Measurements from ENCODE around the gene DDAH1.

The DDAH1 gene

DNA sequence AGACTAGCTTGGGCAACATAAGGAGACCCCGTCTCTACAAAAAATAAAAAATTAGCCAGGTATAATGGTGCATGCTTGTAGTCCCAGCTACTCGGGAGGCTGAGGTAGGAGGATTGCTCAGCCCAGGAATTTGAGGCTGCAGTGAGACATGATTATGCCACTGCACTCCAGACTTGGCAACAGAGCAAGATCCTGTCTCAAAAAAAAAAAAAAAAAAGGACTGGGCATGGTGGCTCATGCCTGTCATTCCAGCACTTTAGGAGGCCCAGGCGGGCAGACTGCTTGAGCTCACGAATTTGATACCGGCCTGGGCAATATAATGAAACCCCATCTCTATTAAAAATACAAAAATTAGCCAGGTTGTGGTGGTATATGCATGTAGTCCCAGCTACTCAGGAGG, 141.2 kb downstream of the DDAH1 start:
- no peak for DNase-seq

DNA sequence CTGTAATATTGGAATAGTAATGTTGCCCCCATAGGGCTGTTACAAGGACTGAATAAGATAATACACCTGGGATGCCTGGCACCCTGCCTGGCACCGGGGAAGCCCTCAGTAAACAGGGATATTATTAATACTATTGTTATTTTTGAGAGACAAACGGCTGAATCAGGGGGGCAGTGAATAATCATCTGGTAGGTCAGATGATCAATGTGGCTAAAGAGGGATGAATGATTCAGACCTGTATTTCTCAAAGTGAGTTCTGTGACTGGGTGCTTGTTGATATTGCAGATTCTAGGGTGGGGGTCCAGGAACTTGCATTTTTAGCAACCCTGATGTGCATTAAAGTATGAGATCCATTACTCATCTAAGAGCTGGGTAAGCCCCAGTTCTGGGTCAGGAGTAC, 142.3 kb downstream of the DDAH1 start:
- DNase-seq = no peak

DNA sequence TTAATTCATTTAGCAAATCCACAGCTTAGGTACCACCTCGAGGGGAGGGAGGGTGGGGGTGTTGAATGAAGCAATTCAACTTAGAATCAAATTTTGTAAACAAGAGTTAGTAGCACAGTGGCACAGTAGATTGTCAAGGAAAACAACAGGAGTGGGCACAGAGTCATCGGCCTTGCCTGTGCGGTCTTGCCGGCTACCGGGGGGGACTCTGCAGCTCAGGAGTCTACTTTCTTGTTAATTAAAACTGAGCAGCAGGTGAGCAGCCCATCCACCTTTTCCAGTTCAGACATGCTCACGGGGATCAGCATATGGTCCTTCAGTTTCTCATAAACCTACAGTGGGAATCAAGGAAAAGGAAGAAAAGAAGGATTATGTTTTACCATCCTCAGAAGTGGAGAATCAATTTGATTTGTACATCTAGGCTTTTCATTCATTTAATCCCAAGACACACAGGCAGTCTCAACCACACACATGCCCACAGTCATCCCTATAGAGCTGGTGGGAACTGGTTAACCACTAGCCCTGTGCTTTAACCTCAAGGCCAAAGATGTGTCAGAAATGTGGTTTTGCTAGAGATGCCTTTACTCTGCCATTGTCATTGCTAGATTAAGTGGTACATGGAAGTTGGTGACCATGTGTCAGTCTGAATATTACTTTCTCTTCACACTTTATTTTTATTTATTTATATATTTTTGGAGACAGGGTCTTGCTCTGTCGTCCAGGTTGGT, 143.6 kb downstream of the DDAH1 start:
- DNase-seq = peak; percentile 8

DNA sequence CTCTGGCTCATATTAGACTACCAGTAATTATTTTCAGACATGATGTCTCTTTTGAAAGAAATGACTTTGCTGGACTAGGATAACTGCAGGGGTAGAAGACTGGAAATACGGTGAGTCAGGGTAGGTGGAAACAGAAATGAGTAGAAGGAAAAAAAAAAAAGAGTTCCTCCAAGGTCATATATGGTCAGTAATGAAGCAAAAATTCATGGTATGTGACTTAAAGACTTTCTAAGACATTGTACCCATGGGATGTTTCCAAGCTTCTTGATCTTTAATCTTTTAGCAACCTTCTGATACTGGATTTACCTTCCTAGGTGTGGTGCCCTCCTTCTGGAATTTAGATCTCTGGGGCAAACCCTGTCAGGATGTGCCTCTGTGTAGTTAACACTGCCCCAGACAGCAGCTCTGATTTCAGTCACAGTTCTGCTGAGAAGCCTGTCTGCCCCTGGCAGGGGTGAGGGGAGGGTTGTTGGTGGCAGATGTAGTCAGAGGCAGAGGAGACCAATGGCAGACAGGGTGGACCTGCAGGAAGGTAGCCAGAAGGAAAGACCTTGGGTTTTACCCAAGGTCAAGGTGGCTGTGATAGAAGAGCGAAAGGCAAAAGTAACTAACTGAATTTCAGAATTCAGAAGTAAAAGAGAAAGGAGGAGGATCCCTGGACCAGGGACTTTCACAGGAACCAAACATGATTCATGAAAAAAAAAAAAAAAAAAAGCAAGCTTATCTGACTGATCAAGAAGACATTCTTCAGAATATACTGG, 144.4 kb downstream of the DDAH1 start:
- DNase-seq = no peak

DNA sequence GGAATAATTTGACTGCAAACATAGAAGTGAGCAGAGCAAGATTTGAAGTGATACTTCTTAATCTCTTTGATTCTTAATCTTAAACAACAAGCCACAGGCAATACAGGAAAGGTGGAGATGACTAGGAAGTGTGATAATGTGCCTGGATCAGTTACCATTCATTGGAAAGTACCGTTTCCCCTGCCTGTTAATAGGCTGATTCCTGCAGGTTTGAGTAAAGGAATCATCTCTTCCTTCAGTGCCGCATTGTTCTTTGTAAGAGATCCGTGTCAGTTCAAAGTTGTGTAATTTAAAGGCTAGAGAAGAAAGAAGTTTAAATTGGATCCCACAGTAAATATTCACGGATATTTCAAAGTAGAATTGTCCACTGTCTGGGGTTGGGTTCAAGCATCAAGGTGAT, 145.0 kb downstream of the DDAH1 start:
- DNase-seq = no peak

DNA sequence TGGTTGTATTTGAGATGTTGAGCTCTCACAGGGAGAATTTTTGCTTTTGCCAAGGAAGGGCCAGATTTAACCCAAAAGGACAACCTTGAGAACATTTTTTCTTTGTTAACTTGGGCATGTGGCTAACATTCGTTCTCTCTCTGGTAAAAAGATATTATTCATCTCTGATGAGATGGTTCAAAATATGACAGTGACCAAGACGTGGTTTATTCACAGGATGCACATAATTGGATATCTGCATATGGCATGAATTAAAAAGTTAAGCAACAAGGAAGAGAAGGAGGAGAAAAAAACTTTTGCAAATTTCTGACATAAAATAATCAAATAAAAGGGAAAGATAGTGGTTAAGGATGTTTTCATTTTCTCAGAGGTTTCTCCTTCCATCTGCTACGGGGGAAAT, 145.5 kb downstream of the DDAH1 start:
- DNase-seq = no peak

DNA sequence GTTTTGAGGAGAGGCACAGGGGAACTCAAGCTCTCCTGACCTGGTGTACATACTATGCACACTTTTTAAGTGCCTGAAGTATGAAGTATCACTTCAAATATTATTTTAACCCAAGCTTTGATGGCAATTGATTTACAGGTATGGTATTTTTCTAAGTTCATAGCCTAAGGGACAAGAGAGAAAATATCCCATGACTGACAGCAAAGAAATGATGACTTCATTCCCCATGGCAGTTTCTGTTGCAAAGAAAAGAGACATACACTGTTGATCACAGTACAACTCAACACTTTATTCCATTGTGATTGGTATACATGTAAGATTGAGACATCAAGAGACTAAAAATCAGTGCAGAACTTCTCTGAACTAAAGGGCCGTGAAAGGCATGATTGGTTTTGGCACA, 146.7 kb downstream of the DDAH1 start:
- no peak for DNase-seq

DNA sequence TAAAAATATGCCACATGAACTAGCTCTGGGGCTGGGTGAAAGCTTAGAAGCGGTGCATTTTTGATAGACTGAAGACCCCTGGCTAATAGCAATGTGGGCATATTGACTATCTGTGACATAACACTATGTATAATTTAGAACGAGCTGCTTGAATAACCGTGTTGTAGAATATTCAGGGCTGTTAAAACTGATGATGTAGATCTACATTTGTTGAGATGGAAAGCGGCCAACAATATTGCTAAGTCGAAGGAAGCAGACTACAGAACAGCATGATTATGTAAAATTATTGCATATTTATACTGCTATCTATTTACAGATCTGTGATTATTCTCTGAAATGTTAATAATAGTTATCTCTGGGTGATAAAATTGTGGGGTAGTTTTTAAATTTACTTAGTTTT, 147.4 kb downstream of the DDAH1 start:
- no peak for DNase-seq

DNA sequence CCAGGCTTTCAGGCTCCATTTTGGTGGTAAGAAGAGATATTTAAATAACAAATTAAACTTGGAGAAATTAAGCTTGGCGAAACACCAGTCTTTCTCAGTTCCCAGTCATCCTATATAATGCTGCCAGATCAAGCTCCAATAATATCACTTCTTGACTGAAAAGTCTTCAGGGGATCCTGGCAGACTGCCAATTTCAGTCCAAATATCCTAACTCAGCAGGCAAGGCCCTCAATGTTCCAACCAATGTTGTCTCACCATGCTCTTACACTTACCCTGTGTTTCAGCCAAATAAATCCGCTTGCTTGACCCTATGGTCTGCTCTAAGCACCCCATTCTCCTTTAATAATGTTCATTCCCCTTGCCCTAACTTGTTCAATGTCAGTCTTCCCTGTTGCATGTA, 148.6 kb downstream of the DDAH1 start:
- DNase-seq = no peak

DNA sequence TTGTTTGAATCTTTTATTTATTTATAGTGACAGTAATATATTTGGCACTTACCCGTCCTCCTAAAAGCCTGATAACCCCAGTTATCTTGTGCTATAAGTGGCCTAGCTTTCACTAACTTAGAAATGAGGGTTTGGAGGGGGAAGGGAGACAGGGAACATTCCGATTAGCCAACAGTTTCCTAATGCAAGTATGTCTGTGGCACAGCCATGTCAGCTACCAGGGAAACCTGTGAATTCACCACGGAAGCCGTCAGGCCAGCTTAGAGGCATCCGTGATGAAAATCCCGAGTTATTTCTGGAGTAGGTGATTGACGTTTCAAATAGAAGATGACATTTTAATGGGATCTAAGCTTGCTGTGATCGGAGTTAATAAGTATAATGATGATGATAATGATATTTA, 149.2 kb downstream of the DDAH1 start:
- no peak for DNase-seq

DNA sequence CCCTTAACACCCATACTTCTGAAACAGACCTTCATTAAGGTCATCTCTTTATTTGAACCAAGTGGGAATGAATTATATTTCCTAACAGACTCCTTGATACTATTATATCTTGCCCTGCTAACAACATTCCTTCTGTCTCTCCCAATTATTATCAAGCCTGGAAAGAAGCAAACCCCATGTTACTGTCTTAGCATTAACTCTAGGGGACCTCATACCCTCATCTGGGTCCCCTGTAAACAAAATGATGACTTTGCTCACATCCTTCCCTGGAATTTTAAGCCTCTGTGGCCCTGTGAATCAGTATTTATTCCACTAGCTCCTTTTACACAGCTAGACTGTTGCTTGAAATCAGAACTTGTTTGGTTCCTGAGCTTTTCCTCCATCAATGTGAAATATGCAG, 150.2 kb downstream of the DDAH1 start:
- DNase-seq = no peak

DNA sequence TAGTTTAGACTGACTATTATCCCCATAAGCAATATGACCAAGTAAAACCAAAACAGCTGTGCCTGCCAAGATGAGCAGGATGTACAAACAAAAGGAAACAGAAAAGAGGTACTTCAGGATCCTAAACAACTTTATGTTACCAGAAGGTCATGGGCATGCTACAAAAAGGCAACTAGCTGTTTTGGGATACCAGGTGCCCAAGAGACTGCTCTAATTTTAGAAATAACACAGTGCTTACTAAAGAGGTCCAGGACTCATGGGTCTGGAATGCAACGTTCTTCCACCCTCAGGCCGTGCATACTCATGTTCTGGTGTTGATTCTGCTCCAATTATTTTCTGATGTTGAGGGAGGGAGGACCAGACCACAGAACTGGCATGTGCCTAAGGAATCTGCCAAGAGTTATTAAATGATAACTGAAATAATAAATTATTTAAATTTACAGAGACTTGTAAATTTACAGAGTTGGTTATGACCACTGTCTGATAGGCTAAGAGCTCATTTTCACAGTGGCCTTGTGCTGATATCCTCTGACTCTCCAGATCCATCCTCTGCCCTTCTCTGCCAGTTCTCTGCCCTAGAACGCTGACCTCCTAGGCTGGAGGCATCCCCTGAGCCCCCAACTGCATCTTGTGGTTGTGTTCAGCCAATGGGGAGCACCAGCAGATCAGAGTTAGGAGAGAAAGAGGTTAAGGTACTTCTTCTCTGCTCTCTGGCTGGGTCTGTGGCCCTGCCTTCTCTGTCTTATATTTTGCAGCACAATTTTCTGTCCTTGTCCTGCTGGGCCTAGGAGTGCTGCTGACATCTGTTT, 150.9 kb downstream of the DDAH1 start:
- DNase-seq = no peak

DNA sequence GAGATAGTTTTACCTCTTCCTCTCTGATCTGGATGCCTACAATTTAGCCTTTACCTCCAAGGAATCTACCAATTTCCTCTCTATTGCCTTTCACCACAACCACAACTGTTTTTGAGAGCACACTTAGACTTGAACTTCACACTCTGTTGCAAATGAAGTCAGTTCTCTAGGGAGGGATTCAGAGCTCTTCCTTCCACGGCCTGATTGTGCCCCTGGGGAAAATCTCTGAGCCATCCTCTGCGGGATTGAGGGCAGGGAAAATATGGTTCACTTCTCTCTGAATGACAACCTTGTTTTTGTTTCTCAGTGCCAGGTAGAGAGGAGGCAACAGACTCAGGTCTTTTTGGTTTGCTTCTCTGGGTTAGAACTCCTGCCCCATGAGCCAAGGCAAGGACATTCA, 153.1 kb downstream of the DDAH1 start:
- DNase-seq = no peak

DNA sequence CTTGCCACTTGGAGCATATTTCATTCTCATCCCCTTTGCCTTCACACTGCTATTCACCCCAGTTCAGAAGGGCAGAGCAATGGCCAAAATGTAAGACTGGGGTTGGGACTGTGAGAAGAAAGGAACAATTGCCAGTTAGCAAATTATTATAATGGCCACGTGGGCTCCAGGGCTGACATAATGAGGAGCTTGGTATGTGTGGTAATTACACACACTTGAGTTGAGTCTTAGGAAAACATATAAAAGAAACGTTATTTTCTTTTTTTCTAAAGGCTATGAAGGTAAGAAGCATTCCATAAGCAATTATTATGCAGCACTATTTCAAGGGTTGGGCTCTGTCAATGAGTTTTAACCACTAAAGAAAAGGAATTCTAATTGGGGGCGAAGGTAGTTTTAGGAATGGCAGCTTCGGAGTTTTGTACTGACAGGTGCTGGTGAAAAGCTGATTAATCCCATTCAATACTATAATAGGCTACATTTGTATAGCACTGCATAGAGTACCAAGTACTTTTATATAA, 156.1 kb downstream of the DDAH1 start:
- no peak for DNase-seq

DNA sequence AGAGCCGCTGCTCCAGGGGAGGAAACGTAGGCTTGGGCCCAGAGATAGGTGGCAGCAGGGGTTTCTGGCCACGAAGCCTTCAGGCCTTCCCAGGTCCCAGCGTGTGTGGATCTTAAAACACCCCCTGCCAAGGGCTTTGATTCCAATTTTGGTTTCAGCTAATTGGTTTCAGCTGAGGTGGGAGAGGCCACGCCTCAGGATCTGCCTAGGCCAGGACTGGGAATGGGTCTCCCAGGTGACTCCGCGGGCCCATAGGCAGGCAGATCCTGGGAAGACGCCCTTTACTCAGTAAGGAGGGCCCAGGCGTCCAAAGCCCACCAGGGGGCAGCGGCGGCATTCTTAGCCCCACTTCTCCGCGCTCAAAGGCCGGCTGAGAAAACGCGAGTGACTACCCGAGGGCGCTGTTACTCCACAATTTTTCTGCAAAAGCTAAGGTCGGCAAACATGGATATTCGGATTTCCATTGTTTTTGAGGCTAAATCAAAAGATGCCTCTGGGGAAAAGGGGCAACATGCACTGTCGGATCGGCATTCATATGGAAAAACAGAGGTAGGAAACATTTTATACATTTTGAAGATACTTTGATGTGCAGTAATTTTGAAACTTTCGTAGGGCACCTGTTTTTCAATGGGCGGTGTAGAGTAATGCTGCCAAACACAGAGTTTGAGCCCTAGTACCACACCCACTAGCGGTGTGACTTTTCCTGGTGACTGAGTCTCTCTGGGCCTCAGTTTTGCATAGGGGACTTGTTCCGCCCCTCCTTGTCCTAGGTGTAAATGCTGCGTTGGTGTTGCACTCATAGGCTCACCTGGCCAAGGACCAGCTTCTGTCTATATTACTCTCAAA, 156.7 kb downstream of the DDAH1 start:
- peak; percentile 63 for DNase-seq

DNA sequence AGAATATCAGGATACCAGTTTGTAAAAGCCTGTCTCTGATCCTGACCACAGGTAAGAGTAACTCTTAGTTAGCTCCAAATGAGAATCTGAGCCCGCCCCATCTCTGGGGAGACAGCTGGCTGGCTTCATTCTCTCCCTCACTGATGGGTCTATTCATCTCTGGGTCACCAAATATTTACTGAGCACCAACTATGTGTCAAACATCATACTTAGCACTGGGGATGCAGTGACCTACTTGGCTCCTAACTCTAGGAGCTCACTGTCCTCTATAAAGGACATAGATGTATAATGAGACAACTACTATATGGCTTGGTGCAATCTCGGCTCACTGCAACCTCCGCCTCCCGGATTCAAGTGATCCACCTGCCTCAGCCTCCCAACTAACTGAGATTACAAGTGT, 158.7 kb downstream of the DDAH1 start:
- DNase-seq = no peak

DNA sequence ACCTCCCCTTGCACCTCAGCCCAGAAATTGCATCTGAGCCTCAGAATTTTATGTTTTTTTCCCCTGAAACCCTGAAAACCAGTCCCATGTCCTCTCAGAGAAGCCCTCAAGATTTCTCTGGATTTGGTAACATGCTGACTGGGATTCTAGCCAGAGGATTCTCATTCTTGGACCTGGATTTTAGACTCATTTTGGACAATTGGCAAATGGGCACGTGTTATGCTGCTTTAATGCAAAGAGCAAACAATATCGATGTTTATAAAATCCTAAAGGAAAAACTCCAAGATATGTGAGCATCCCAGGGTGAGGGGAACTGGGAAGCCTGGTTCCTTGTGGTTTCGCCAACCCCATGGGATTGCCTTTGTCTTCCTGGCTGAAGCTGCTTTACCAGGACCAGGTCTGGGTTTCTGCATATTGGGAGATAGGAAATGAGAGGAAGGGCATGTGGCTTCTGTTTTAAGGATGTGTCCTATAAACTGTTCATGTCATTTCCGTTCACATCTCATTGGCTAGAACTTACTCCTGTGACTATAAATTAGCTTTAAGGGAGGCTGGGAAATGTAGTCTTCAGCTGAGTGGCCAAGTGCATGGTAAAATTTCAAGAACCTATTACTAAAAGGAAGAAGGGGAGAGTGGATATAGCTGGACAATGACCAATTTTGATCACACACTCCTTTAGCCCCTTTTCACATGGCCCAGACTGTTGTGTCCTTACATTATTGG, 161.4 kb downstream of the DDAH1 start:
- no peak for DNase-seq

DNA sequence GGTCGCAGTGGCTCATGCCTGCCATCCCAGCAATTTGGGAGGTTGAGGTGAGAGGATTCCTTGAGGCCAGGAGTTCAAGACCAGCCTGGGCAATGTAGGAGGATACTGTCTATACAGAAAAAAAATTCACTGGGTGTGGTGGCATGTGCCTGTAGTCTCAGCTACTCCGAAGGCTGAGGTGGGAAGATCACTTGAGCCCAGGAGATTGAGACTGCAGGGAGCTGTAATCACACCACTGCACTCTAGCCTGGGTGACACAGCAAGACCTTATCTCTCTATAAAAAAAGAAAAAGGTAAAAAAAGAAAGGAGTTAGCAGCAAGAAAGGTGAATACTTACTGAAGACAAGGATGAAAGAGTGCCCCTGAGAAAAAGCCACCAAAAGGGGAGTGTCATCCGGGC, 164.8 kb downstream of the DDAH1 start:
- DNase-seq = no peak

DNA sequence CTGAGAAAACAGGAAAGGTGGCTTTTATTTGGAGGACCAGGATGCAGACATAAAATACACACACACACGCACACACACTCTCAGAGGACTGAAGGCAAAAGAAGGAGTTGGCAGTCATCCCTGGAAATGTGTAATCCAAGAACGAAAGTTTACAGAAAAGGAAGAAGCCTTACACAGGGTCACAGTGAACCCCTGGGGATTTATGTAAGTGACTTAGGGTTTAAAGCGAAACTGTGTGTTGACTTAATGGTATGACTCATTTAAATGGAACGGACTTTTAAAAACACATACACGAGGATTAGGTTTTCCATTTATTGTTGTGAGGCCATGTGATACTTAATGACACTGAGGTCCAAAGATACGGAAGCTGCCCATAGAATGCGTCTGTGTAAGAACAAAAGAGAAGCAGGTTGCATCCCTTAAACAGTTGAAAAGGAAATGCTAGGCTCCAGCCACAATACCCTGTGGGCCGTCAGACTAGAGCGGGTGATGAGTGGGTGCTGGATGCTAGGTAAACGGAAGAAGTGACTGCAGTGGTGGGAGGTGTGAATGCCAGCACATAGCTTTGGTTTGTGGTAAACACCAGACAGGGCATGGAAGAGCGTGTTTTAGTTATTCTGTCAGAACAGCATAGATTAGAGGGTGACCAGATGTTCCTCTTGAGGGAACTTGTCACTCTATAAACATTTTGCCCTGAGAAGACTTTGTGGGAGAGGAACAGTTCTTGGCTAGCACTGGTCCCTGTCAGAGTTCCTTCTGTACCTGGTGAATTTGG, 166.9 kb downstream of the DDAH1 start:
- peak; percentile 83 for DNase-seq

DNA sequence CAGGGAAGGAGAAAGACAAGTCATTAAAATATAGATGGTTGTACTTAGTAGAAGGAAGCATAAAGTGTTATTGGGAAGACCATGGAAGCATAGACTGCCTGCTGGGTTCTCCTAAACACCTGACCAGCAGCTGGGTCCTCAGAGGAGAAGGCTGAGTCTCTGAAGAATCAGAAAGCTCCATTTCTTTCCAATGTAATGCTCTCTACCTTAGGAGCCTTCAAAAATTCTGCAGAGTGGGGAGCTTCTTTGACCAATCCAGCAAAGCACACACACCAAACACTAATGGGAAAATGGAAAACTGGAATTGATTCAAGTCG, 167.5 kb downstream of the DDAH1 start:
- DNase-seq = no peak

DNA sequence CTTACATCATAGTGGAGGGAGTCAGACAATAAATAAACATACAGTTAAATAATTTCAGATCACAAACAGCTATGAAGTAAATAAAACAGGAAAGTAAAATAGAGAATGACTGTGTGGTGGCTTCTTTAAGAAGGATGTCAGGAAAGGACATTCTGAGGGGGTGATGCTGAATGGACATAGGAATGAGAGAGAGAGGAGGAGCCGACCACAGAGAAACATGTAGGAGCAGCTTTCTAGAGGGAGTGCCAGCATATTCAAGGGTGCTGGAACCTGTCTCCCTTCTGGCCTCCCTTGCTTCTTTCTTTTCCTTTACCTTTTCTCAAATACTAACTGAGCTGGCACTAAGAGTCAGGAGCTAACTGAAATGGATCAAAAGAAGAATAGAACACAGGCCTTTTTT, 168.0 kb downstream of the DDAH1 start:
- DNase-seq = no peak

Data from activated naive CD4-positive, alpha-beta T cell treated with Interleukin-2 at 50 U/mL for 16 hours (primary cell).